ENCODE results near the gene PRKG1. TPM values are rescaled to one million over a fixed set of nuclear protein-coding genes. Genes with fewer than 3 reads are reported as not detected.

Gene PRKG1
- total and polyA plus RNA-seq, 2 experiments from 2014 or later = 10.7 to 21.8 TPM

GRCh38 chr10:51214207-51215196 lies 140.2 kb downstream of the PRKG1 start:
- no peaks in the 10 kb centered on the region for H3K9me2 ChIP-seq (ENCODE audit: insufficient read depth)
- H3K4me2 ChIP-seq (ENCODE audit: unreplicated experiment) = no peak overlapping the region
- H3K27me3 ChIP-seq (replicated peaks; ENCODE audit: insufficient read depth) = no peaks in the 10 kb centered on the region
- H3K9ac ChIP-seq = no peak overlapping the region
- no peak overlapping the region for H2AFZ ChIP-seq
- H3K4me1 ChIP-seq (ENCODE audit: insufficient read depth) = peaks cover 18% of the 10 kb centered on the region
- H4K20me1 ChIP-seq (ENCODE audit: insufficient read depth) = no peaks in the 10 kb centered on the region
- TF ChIP-seq EZH2phosphoT487 (IDR thresholded peaks at IDR 0.05; ENCODE audit: insufficient read depth, low read depth) (no peak), EZH2 (IDR thresholded peaks at IDR 0.05; ENCODE audit: insufficient read depth, poor library complexity, severe bottlenecking) (no peak)
- DNase-seq = no peak
- WGBS, 2 experiments (ENCODE audit: low coverage in 1 of 2, low lambda C conversion rate in 2 of 2, missing lambda C conversion rate in 2 of 2) = 69 to 71% methylated on average over 11 of the region's 11 CpGs
- no peaks in the 10 kb centered on the region for H3K36me3 ChIP-seq (ENCODE audit: low read depth)
- peaks cover 8% of the 10 kb centered on the region; the same call in 1 of the 2 replicates for H3K79me2 ChIP-seq (ENCODE audit: insufficient read depth)
- H3F3A ChIP-seq (ENCODE audit: insufficient read depth) = peaks cover 3% of the 10 kb centered on the region; the same call in 1 of the 2 replicates
- in situ Hi-C loops (cut with MboI) = no loop called here
- no peak overlapping the region for H3K27ac ChIP-seq
- no peaks in the 10 kb centered on the region for H3K9me3 ChIP-seq (ENCODE audit: low read depth)
- no peak overlapping the region for H3K4me3 ChIP-seq

GRCh38 chr10:51215951-51216834 lies 141.9 kb downstream of the PRKG1 start:
- no peak overlapping the region for H2AFZ ChIP-seq
- H3K4me3 ChIP-seq = no peak overlapping the region
- H3K9ac ChIP-seq = no peak overlapping the region
- no peak overlapping the region for H3K27ac ChIP-seq
- H4K20me1 ChIP-seq (ENCODE audit: insufficient read depth) = no peaks in the 10 kb centered on the region
- no peaks in the 10 kb centered on the region for H3K9me3 ChIP-seq (ENCODE audit: low read depth)
- H3K4me1 ChIP-seq (ENCODE audit: insufficient read depth) = peaks cover 18% of the 10 kb centered on the region
- no peaks in the 10 kb centered on the region for H3K36me3 ChIP-seq (ENCODE audit: low read depth)
- peak; percentile 33 for DNase-seq
- H3F3A ChIP-seq (ENCODE audit: insufficient read depth) = peaks cover 3% of the 10 kb centered on the region; the same call in 1 of the 2 replicates
- WGBS, 2 experiments (ENCODE audit: low coverage in 1 of 2, low lambda C conversion rate in 2 of 2, missing lambda C conversion rate in 2 of 2) = 84% methylated on average over 3 of the region's 3 CpGs
- peaks cover 8% of the 10 kb centered on the region; the same call in 1 of the 2 replicates for H3K79me2 ChIP-seq (ENCODE audit: insufficient read depth)
- H3K4me2 ChIP-seq (ENCODE audit: unreplicated experiment) = no peak overlapping the region
- no peaks in the 10 kb centered on the region for H3K27me3 ChIP-seq (replicated peaks; ENCODE audit: insufficient read depth)
- in situ Hi-C loops (cut with MboI) = no loop called here
- no peaks in the 10 kb centered on the region for H3K9me2 ChIP-seq (ENCODE audit: insufficient read depth)
- TF ChIP-seq EZH2 (IDR thresholded peaks at IDR 0.05; ENCODE audit: insufficient read depth, poor library complexity, severe bottlenecking) = no peak
- no peak for TF ChIP-seq EZH2phosphoT487 (IDR thresholded peaks at IDR 0.05; ENCODE audit: insufficient read depth, low read depth)

GRCh38 chr10:51217505-51217904 lies 143.2 kb downstream of the PRKG1 start:
- Histone ChIP-seq H4K20me1 (ENCODE audit: insufficient read depth) (no peaks in the 10 kb centered on the region), H3F3A (ENCODE audit: insufficient read depth) (peaks cover 3% of the 10 kb centered on the region; the same call in 1 of the 2 replicates), H3K79me2 (ENCODE audit: insufficient read depth) (peaks cover 15% of the 10 kb centered on the region), H3K4me3 (no peak overlapping the region), H3K9ac (no peak overlapping the region), H3K4me2 (ENCODE audit: unreplicated experiment) (no peak overlapping the region), H3K27ac (peak overlapping the region; percentile 48), H3K4me1 (ENCODE audit: insufficient read depth) (peaks cover 18% of the 10 kb centered on the region), H2AFZ (no peak overlapping the region), H3K27me3 (replicated peaks; ENCODE audit: insufficient read depth) (no peaks in the 10 kb centered on the region), H3K9me2 (ENCODE audit: insufficient read depth) (no peaks in the 10 kb centered on the region), H3K9me3 (ENCODE audit: low read depth) (no peaks in the 10 kb centered on the region), H3K36me3 (ENCODE audit: low read depth) (no peaks in the 10 kb centered on the region)
- TF ChIP-seq EZH2phosphoT487 (IDR thresholded peaks at IDR 0.05; ENCODE audit: insufficient read depth, low read depth) (no peak), EZH2 (IDR thresholded peaks at IDR 0.05; ENCODE audit: insufficient read depth, poor library complexity, severe bottlenecking) (no peak)
- DNase-seq = no peak
- in situ Hi-C loops (cut with MboI) = no loop called here
- 51 to 64% methylated on average over 1 of the region's 1 CpG for WGBS, 2 experiments (ENCODE audit: low coverage in 1 of 2, low lambda C conversion rate in 2 of 2, missing lambda C conversion rate in 2 of 2)

GRCh38 chr10:51224671-51225161 lies 150.4 kb downstream of the PRKG1 start:
- peak overlapping the region; percentile 70 for H2AFZ ChIP-seq
- no peaks in the 10 kb centered on the region for H3K27me3 ChIP-seq (replicated peaks; ENCODE audit: insufficient read depth)
- 5 to 6% methylated on average over 5 of the region's 5 CpGs for WGBS, 2 experiments (ENCODE audit: low coverage in 1 of 2, low lambda C conversion rate in 2 of 2, missing lambda C conversion rate in 2 of 2)
- peak overlapping the region; percentile 73 for H3K27ac ChIP-seq
- H3K79me2 ChIP-seq (ENCODE audit: insufficient read depth) = peaks cover 37% of the 10 kb centered on the region
- no peaks in the 10 kb centered on the region for H3K9me3 ChIP-seq (ENCODE audit: low read depth)
- in situ Hi-C loops (cut with MboI) = no loop called here
- H3K36me3 ChIP-seq (ENCODE audit: low read depth) = no peaks in the 10 kb centered on the region
- H3K9ac ChIP-seq = peak overlapping the region; percentile 74
- TF ChIP-seq EZH2 (IDR thresholded peaks at IDR 0.05; ENCODE audit: insufficient read depth, poor library complexity, severe bottlenecking) = no peak
- TF ChIP-seq EZH2phosphoT487 (IDR thresholded peaks at IDR 0.05; ENCODE audit: insufficient read depth, low read depth) = no peak
- peaks cover 18% of the 10 kb centered on the region for H3F3A ChIP-seq (ENCODE audit: insufficient read depth)
- H3K4me2 ChIP-seq (ENCODE audit: unreplicated experiment) = peak overlapping the region; percentile 89
- H3K4me3 ChIP-seq = peak overlapping the region; percentile 68
- H3K4me1 ChIP-seq (ENCODE audit: insufficient read depth) = peaks cover 32% of the 10 kb centered on the region
- H3K9me2 ChIP-seq (ENCODE audit: insufficient read depth) = no peaks in the 10 kb centered on the region
- no peaks in the 10 kb centered on the region for H4K20me1 ChIP-seq (ENCODE audit: insufficient read depth)
- DNase-seq = peak; percentile 86

Data from GM23248 (cell line).